Ishikawa (cell line): Measurements from ENCODE around the gene DACH1.

ENCODE experiments used
- CEBPB ChIP-seq: IDR thresholded peaks from 2 replicates; pipeline ENCODE4 v1.6.1; 2012
- CREB1 ChIP-seq: IDR thresholded peaks from 2 replicates; pipeline ENCODE4 v1.6.1; 2012; ENCODE audit warnings: low read depth
- EGR1 ChIP-seq: IDR thresholded peaks from 2 replicates; pipeline ENCODE4 v1.6.1; 2012
- EP300 ChIP-seq: IDR thresholded peaks from 2 replicates; pipeline ENCODE4 v1.6.1; 2012; ENCODE audit warnings: borderline replicate concordance
- FOXM1 ChIP-seq: IDR thresholded peaks from 2 replicates; pipeline ENCODE4 v1.6.1; 2012; ENCODE audit warnings: low read depth, borderline replicate concordance
- MAX ChIP-seq: IDR thresholded peaks from 2 replicates; pipeline ENCODE4 v1.6.1; 2012
- NFIC ChIP-seq: IDR thresholded peaks from 2 replicates; pipeline ENCODE4 v1.6.1; 2012
- RAD21 ChIP-seq: IDR thresholded peaks from 2 replicates; pipeline ENCODE4 v1.6.1; 2012; ENCODE audit warnings: low read depth
- TAF1 ChIP-seq: IDR thresholded peaks from 2 replicates; pipeline ENCODE4 v1.6.1; 2012; ENCODE audit warnings: low read depth, mild to moderate bottlenecking
- TCF12 ChIP-seq: IDR thresholded peaks from 2 replicates; pipeline ENCODE4 v1.6.1; 2012; ENCODE audit warnings: low read depth
- TEAD4 ChIP-seq: IDR thresholded peaks from 2 replicates; pipeline ENCODE4 v1.6.1; 2012
- USF1 ChIP-seq: IDR thresholded peaks from 2 replicates; pipeline ENCODE4 v1.6.1; 2012
- YY1 ChIP-seq: IDR thresholded peaks from 2 replicates; pipeline ENCODE4 v1.6.1; 2012; ENCODE audit warnings: low read depth
- ZBTB7A ChIP-seq: IDR thresholded peaks from 2 replicates; pipeline ENCODE4 v1.6.1; 2012; ENCODE audit warnings: low read depth
- TF ChIP-seq, protein P1 (sequence below): IDR thresholded peaks from 2 replicates; pipeline ENCODE4 v1.6.1; 2012; ENCODE audit warnings: low read depth, mild to moderate bottlenecking

Gene DACH1

DNA sequence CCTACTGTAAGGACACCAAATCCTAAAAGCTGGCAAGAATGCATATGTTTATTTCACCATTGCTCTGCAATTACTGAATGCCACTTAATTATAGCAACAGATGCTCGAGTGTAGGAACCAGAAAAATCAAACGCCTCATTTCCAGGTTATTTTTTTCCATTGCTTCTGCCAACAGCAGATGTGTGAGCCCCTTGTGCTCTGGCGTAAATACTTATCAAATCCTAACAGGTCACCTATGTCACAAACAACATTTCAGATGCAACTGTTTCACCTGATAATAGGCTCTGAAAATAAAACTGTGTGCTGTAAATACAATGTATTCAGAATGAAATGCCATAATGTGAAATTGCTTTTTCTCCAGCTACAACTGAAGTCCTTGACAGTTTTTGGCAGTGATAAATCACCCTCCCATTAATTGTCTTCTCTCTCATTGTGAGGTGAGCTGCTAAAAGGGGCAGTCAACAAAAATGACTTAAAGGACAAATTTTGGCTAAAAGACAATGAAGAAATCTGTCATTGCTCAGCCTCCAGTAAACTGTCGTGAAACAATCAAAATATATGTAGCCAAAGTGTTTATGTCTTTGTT is 344.0 kb downstream of the DACH1 start:
- TF ChIP-seq CEBPB, result no peak
- no peak for TF ChIP-seq YY1
- no peak for TF ChIP-seq NFIC
- TF ChIP-seq USF1, result no peak
- no peak for TF ChIP-seq TEAD4
- TF ChIP-seq TCF12, result no peak
- TF ChIP-seq, protein P1, sequence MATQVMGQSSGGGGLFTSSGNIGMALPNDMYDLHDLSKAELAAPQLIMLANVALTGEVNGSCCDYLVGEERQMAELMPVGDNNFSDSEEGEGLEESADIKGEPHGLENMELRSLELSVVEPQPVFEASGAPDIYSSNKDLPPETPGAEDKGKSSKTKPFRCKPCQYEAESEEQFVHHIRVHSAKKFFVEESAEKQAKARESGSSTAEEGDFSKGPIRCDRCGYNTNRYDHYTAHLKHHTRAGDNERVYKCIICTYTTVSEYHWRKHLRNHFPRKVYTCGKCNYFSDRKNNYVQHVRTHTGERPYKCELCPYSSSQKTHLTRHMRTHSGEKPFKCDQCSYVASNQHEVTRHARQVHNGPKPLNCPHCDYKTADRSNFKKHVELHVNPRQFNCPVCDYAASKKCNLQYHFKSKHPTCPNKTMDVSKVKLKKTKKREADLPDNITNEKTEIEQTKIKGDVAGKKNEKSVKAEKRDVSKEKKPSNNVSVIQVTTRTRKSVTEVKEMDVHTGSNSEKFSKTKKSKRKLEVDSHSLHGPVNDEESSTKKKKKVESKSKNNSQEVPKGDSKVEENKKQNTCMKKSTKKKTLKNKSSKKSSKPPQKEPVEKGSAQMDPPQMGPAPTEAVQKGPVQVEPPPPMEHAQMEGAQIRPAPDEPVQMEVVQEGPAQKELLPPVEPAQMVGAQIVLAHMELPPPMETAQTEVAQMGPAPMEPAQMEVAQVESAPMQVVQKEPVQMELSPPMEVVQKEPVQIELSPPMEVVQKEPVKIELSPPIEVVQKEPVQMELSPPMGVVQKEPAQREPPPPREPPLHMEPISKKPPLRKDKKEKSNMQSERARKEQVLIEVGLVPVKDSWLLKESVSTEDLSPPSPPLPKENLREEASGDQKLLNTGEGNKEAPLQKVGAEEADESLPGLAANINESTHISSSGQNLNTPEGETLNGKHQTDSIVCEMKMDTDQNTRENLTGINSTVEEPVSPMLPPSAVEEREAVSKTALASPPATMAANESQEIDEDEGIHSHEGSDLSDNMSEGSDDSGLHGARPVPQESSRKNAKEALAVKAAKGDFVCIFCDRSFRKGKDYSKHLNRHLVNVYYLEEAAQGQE, result no peak
- no peak for TF ChIP-seq CREB1
- no peak for TF ChIP-seq TAF1
- TF ChIP-seq MAX, result no peak
- TF ChIP-seq EGR1, result no peak
- no peak for TF ChIP-seq RAD21
- TF ChIP-seq ZBTB7A, result no peak

- TF ChIP-seq EP300, result no peak
- TF ChIP-seq, protein P1, result no peak
- no peak for TF ChIP-seq ZBTB7A
- no peak for TF ChIP-seq CREB1
- TF ChIP-seq TEAD4, result no peak
- TF ChIP-seq FOXM1, result no peak
- no peak for TF ChIP-seq NFIC
- no peak for TF ChIP-seq YY1
- no peak for TF ChIP-seq USF1
- no peak for TF ChIP-seq TAF1
- no peak for TF ChIP-seq EGR1
- TF ChIP-seq CEBPB, result no peak
- no peak for TF ChIP-seq MAX
- TF ChIP-seq RAD21, result no peak
- no peak for TF ChIP-seq TCF12
Measured at GRCh38 chr13:71517004-71517403, 350.0 kb downstream of the DACH1 start.

DNA sequence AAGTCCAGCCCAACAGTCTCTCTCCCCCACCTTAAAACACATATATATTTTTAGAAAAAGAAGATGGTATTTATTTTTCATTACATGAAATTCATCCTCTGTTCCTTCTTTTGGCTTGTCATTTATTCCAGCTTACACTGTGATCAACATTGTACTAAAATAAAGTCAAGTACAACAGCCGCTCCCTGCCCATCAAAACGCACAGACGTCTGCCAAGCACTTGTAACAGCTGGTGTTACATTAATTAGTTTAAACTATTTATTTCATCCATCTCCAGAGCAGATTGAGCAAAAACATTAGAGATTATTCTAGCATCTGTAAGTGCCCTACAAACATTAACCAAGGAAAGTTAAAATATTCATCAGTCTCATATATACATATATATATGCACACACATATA is 350.5 kb downstream of the DACH1 start:
- TF ChIP-seq USF1 (no peak), TEAD4 (no peak), EGR1 (no peak), NFIC (no peak), YY1 (no peak), ZBTB7A (no peak), FOXM1 (no peak), RAD21 (no peak), TCF12 (no peak), TAF1 (no peak), CEBPB (no peak), MAX (no peak), CREB1 (no peak), EP300 (no peak)

DNA sequence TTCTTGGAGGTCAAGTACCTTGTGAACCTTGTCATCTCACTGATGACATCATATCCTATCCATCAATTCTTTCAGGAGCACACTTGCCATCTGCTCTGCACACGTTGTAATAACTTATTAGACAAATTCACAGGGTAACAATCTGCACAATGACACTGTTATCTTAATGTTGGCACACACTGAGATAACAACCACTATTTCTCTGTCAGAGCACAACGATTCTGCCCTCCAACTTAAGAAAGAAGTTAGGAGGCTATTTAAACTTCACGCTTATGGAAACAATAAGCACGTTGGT is 351.3 kb downstream of the DACH1 start:
- TF ChIP-seq USF1 (no peak), CREB1 (no peak), MAX (no peak), EGR1 (no peak), TCF12 (no peak), FOXM1 (no peak), TEAD4 (no peak), TAF1 (no peak), NFIC (no peak), ZBTB7A (no peak), YY1 (no peak), RAD21 (no peak), EP300 (no peak), CEBPB (no peak)
- TF ChIP-seq, protein P1, result no peak
